Activated naive CD8-positive, alpha-beta T cell treated with anti-CD3 and anti-CD28 coated beads for 36 hours (primary cell): ENCODE data around the gene FEV. TPM values are rescaled to one million over a fixed set of nuclear protein-coding genes. Genes with fewer than 3 reads are reported as not detected.

Experiments
- DNase-seq: peaks from one replicate; pipeline ENCODE4 v3.0.0; 2021
- H3K27ac Mint-ChIP-seq: one replicate; pipeline ENCODE4 v1.8.0; 2022; ENCODE audit warnings: mild to moderate bottlenecking, moderate library complexity, mixed read lengths
- H3K27me3 Mint-ChIP-seq: one replicate; pipeline ENCODE4 v1.8.0; 2022; ENCODE audit warnings: mild to moderate bottlenecking, mixed read lengths
- H3K36me3 Mint-ChIP-seq: one replicate; pipeline ENCODE4 v1.8.0; 2021; ENCODE audit warnings: mild to moderate bottlenecking, mixed read lengths
- H3K4me1 Mint-ChIP-seq: one replicate; pipeline ENCODE4 v1.8.0; 2021; ENCODE audit warnings: mixed read lengths
- H3K4me3 Mint-ChIP-seq: one replicate; pipeline ENCODE4 v1.8.0; 2022; ENCODE audit warnings: mild to moderate bottlenecking, moderate library complexity, mixed read lengths
- H3K9me3 Mint-ChIP-seq: one replicate; pipeline ENCODE4 v1.8.0; 2022; ENCODE audit warnings: mixed read lengths
- total RNA-seq, 2 experiments: library from RNA; stranded (reverse); gene quantifications; one replicate each; pipeline ENCODE4 v1.2.3, GENCODE V29; 2021

The FEV gene
- total RNA-seq, 2 experiments from 2014 or later = not detected

GRCh38 chr2:218980735-218981389 is 4.1 kb downstream of the FEV start:
- Mint-ChIP-seq H3K27me3 (peaks cover 89% of the 10 kb centered on the region), H3K9me3 (no peaks in the 10 kb centered on the region), H3K4me3 (peak overlapping the region; percentile 48), H3K4me1 (peaks cover 24% of the 10 kb centered on the region), H3K36me3 (no peaks in the 10 kb centered on the region), H3K27ac (no peak overlapping the region)
- DNase-seq = no peak

- Mint-ChIP-seq H3K4me3 (peak overlapping the region; percentile 76), H3K4me1 (peaks cover 23% of the 10 kb centered on the region), H3K27ac (no peak overlapping the region), H3K36me3 (no peaks in the 10 kb centered on the region), H3K27me3 (peaks cover 90% of the 10 kb centered on the region), H3K9me3 (no peaks in the 10 kb centered on the region)
- peak; percentile 88 for DNase-seq
Measured at GRCh38 chr2:218979846-218980734, 4.9 kb downstream of the FEV start.

DNA sequence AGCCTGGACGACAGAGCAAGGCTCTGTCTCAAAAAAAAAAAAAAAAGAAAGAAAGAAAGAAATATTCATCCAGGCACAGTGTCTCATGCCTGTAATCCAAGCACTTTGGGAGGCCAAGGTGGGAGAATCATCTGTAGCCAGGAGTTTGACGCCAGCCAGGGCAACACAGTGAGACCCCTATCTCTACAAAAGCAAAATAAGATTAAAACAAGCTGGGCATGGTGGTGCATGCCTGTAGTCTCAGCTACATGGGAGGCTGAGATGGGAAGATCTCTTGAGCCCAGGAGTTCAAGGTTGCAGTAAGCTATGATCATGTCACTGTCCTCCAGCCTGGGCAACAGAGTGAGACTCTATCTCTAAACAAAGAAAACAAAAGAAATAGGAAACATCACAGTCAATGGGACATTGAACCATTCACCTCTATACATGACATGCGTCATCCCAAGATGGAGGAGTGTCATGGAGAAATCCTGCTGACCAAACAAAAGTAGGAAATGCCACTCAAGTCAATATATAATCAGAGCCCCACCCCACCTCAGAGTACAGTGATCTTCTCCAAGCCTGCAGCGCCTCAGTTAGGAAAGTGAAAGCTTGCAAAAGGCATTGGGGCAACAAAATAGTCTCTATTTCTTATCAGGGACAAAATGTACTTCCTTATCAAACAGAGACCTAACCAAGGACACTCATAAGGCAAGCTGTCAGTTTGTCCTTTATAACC is 9.8 kb downstream of the FEV start:
- Mint-ChIP-seq H3K27ac (no peak overlapping the region), H3K4me3 (no peak overlapping the region), H3K4me1 (peaks cover 5% of the 10 kb centered on the region), H3K27me3 (peaks cover 73% of the 10 kb centered on the region), H3K36me3 (no peaks in the 10 kb centered on the region), H3K9me3 (no peaks in the 10 kb centered on the region)
- DNase-seq = no peak

DNA sequence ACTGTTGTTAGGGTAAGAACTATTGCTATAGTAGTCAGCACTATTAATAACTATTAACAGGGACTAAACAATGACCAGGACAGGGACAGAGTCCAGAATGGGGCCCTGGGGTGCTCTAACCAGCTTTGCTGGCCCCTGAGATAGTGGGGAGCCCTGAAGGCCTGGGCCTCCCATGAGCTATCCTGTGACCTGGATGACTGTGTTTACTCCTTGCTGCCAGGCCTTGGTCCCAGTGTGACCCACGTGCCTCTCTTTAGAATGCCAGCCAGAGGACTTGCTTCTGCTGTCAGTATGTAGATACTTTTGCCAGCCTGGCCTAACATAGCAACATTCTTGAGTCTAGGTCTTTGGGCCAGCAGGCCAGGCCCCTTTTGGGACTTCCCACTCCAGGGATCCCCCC is 14.1 kb downstream of the FEV start:
- Mint-ChIP-seq H3K4me3 (no peak overlapping the region), H3K27me3 (peaks cover 66% of the 10 kb centered on the region), H3K9me3 (no peaks in the 10 kb centered on the region)

GRCh38 chr2:218964041-218964771 is 20.8 kb downstream of the FEV start:
- no peaks in the 10 kb centered on the region for H3K36me3 Mint-ChIP-seq
- H3K27ac Mint-ChIP-seq = no peak overlapping the region
- peaks cover 7% of the 10 kb centered on the region for H3K4me1 Mint-ChIP-seq
- H3K9me3 Mint-ChIP-seq = no peaks in the 10 kb centered on the region
- no peak for DNase-seq
- no peak overlapping the region for H3K4me3 Mint-ChIP-seq
- H3K27me3 Mint-ChIP-seq = peaks cover 80% of the 10 kb centered on the region

More for the DNA sequence above, 14.1 kb downstream of the FEV start:
- Mint-ChIP-seq H3K27ac (no peak overlapping the region), H3K4me1 (no peaks in the 10 kb centered on the region), H3K36me3 (no peaks in the 10 kb centered on the region)
- no peak for DNase-seq

- H3K4me3 Mint-ChIP-seq = no peak overlapping the region
- peaks cover 81% of the 10 kb centered on the region for H3K27me3 Mint-ChIP-seq
- no peak for DNase-seq
- no peaks in the 10 kb centered on the region for H3K36me3 Mint-ChIP-seq
- no peak overlapping the region for H3K27ac Mint-ChIP-seq
- H3K4me1 Mint-ChIP-seq = peaks cover 7% of the 10 kb centered on the region
- H3K9me3 Mint-ChIP-seq = no peaks in the 10 kb centered on the region
Measured at GRCh38 chr2:218963601-218964000, 21.4 kb downstream of the FEV start.

- Mint-ChIP-seq H3K9me3 (no peaks in the 10 kb centered on the region), H3K4me1 (peaks cover 7% of the 10 kb centered on the region), H3K27me3 (peaks cover 85% of the 10 kb centered on the region), H3K27ac (no peak overlapping the region), H3K36me3 (no peaks in the 10 kb centered on the region), H3K4me3 (no peak overlapping the region)
- DNase-seq = peak; percentile 67
Measured at GRCh38 chr2:218962859-218963492, 22.0 kb downstream of the FEV start.

- H3K4me1 Mint-ChIP-seq = peaks cover 7% of the 10 kb centered on the region
- no peak overlapping the region for H3K27ac Mint-ChIP-seq
- no peak overlapping the region for H3K4me3 Mint-ChIP-seq
- H3K27me3 Mint-ChIP-seq = peaks cover 87% of the 10 kb centered on the region
- H3K9me3 Mint-ChIP-seq = no peaks in the 10 kb centered on the region
- no peak for DNase-seq
- H3K36me3 Mint-ChIP-seq = no peaks in the 10 kb centered on the region
Measured at GRCh38 chr2:218961651-218962570, 23.1 kb downstream of the FEV start.

DNA sequence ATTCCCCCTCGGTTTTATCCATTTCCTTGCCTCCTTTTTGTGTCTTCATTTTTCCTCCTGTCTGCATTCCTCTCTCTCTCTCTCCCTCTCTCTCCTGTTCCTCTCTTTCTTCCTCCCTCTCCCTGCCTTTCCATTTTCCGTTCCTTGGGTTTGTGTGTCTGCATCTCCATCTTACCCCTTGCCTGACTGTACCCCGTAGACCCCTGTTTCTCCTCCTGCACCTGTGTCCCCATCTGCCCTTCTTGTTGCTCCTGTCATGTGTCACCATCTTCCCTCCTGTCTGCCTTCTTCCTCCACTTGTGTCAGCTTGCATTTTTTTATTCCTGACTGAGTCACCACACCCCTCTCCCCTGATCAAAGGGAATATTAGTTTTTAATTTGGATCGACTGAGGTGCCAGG is 23.8 kb downstream of the FEV start:
- no peak for DNase-seq
- Mint-ChIP-seq H3K4me1 (peaks cover 7% of the 10 kb centered on the region), H3K4me3 (no peak overlapping the region), H3K27ac (no peak overlapping the region), H3K36me3 (no peaks in the 10 kb centered on the region), H3K27me3 (peaks cover 85% of the 10 kb centered on the region), H3K9me3 (no peaks in the 10 kb centered on the region)

DNA sequence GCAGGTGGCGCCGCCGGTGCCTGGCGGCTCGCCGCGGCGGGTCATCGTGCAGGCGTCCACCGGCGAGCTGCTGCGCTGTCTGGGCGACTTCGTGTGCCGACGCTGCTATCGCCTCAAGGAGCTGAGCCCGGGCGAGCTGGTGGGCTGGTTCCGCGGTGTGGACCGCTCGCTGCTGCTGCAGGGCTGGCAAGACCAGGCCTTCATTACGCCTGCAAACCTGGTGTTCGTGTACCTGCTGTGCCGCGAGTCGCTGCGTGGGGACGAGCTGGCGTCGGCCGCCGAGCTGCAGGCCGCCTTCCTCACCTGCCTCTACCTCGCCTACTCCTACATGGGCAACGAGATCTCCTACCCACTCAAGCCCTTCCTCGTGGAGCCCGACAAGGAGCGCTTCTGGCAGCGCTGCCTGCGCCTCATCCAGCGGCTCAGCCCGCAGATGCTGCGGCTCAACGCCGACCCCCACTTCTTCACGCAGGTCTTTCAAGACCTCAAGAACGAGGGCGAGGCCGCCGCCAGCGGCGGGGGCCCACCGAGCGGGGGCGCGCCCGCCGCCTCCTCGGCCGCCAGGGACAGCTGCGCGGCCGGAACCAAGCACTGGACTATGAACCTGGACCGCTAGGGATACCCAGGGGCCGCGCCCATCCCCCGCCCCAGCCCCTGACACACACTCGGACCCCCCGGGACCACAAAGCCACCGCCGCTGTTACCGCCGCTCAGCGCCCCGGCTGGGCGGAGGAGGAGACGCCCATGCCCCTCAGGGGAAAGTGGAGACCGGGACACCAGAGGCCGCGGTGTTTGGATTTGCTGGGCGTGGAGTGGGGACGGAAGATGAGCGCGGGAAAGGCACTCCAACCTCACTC is 24.4 kb downstream of the FEV start:
- Mint-ChIP-seq H3K4me3 (no peak overlapping the region), H3K27ac (no peak overlapping the region), H3K4me1 (peaks cover 7% of the 10 kb centered on the region), H3K9me3 (no peaks in the 10 kb centered on the region), H3K27me3 (peaks cover 82% of the 10 kb centered on the region), H3K36me3 (no peaks in the 10 kb centered on the region)
- no peak for DNase-seq

- peaks cover 82% of the 10 kb centered on the region for H3K27me3 Mint-ChIP-seq
- no peak overlapping the region for H3K4me3 Mint-ChIP-seq
- no peak overlapping the region for H3K27ac Mint-ChIP-seq
- H3K9me3 Mint-ChIP-seq = no peaks in the 10 kb centered on the region
- H3K36me3 Mint-ChIP-seq = no peaks in the 10 kb centered on the region
- H3K4me1 Mint-ChIP-seq = peaks cover 7% of the 10 kb centered on the region
- peak; percentile 11 for DNase-seq
Measured at GRCh38 chr2:218959761-218960308, 25.1 kb downstream of the FEV start.

DNA sequence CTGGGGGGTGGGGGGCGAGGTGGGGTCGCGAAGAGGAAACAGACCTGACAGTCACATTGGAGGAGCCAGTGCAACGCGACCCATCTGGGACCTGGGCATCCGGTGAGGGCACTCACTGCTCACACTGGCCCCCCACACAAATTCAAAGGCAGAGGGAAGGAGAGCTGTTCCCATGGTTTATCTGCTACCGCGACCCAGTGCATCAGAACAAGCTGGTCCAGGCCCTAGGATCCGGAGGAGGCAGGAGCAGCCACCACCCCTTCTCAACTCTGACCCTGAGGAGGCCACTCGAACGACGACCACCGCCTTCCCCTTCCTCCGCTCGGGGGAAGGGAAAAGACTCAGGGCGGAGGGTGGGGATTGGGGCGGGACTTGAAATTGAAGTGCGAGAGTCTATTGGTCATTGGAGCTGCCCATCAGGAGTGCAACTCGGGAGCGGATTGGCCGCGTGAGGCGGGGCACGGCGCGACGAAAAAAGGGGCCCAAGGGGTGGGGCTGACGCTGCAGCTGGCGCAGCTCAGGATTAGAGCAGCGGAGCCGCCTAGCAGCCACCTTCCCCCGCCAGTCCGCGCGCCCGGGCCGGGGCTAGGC is 25.7 kb downstream of the FEV start, which contains the start of gene CDK5R2:
CDK5R2 (plus strand) TSS at position 526 of the 591 bp plus-strand sequence. CDS start 155 bp downstream, outside the sequence.
- Mint-ChIP-seq H3K27me3 (peaks cover 82% of the 10 kb centered on the region), H3K36me3 (no peaks in the 10 kb centered on the region), H3K4me1 (peaks cover 7% of the 10 kb centered on the region), H3K9me3 (no peaks in the 10 kb centered on the region), H3K4me3 (peak within 1 kb of the TSS; percentile 50), H3K27ac (no peak within 1 kb of the TSS)
- DNase-seq = peak; percentile 88
